Measurements from ENCODE around the gene SHD.

SHD gene

GRCh38 chr19:4301590-4302242 lies 22.6 kb downstream of the SHD start:
- DNase-seq: no peak

GRCh38 chr19:4302243-4302640 lies 23.2 kb downstream of the SHD start, which contains the start of gene TMIGD2:
Gene TMIGD2, minus strand, starts transcription at chr19:4302389. Its CDS starts 4 bp downstream, at chr19:4302385.
- DNase-seq: no peak

GRCh38 chr19:4303819-4304537 lies 24.9 kb downstream of the SHD start:
- DNase-seq: no peak

GRCh38 chr19:4304538-4305256 lies 25.6 kb downstream of the SHD start, which contains the start of gene FSD1:
Gene FSD1, plus strand, starts transcription at chr19:4304598. Its CDS starts 149 bp downstream, at chr19:4304747.
- DNase-seq: no peak

GRCh38 chr19:4305257-4305612 lies 26.2 kb downstream of the SHD start:
- no peak for DNase-seq

- no peak for DNase-seq
Measured at GRCh38 chr19:4305659-4306058, 26.6 kb downstream of the SHD start.

GRCh38 chr19:4310247-4311121 lies 31.4 kb downstream of the SHD start:
- no peak for DNase-seq

GRCh38 chr19:4313847-4314490 lies 34.9 kb downstream of the SHD start:
- no peak for DNase-seq

GRCh38 chr19:4316956-4317355 lies 37.9 kb downstream of the SHD start:
- DNase-seq: no peak

- DNase-seq: no peak
Measured at GRCh38 chr19:4318460-4318859, 39.4 kb downstream of the SHD start.

- DNase-seq: no peak
Measured at GRCh38 chr19:4319067-4319718, 40.1 kb downstream of the SHD start.

GRCh38 chr19:4320419-4320818 lies 41.4 kb downstream of the SHD start:
- DNase-seq: no peak

- no peak for DNase-seq
Measured at GRCh38 chr19:4322942-4323665, 44.0 kb downstream of the SHD start.

GRCh38 chr19:4323692-4324091 lies 44.6 kb downstream of the SHD start:
- no peak for DNase-seq

GRCh38 chr19:4324228-4324627 lies 45.2 kb downstream of the SHD start:
- DNase-seq: no peak

GRCh38 chr19:4326215-4326836 lies 47.3 kb downstream of the SHD start:
- no peak for DNase-seq

- DNase-seq: no peak
Measured at GRCh38 chr19:4326837-4327251, 47.8 kb downstream of the SHD start.

GRCh38 chr19:4327252-4327876 lies 48.3 kb downstream of the SHD start:
- DNase-seq: no peak

GRCh38 chr19:4327877-4328242 lies 48.8 kb downstream of the SHD start:
- no peak for DNase-seq
